ENCODE data around the gene AHCYL2.

Gene AHCYL2

DNA sequence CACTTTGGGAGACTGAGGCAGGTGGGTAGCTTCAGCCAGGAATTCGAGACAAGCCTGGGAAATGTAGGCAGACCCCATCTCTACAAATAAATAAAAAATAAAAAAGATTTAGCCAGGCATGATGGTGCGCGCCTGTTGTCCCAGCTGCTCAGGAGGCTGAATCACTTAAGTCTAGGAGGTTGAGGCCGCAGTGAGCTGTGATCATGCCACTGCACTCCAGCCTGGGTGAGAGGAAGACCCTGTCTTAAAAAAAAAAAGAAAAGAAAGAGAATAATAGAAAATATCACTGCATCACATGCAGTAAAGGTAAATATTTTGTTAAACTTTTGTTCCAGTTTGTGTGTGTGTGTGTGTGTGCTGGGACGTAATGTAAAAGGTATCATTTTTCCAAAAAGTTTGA lies 212.4 kb downstream of the AHCYL2 start:
- H3K27me3 ChIP-seq (ENCODE audit: insufficient read depth, low read length, poor library complexity, severe bottlenecking), result peaks cover 5% of the 10 kb centered on the region
- no peaks in the 10 kb centered on the region for H4K20me1 ChIP-seq (ENCODE audit: insufficient read depth, low read length, poor library complexity, severe bottlenecking)
- peaks cover 23% of the 10 kb centered on the region for H3K4me1 ChIP-seq (ENCODE audit: insufficient read depth, low read length, poor library complexity, severe bottlenecking)
- H2AFZ ChIP-seq (ENCODE audit: low read length), result no peak overlapping the region
- no peaks in the 10 kb centered on the region for H3K79me2 ChIP-seq (ENCODE audit: insufficient read depth, low read length)
- H3K9ac ChIP-seq (ENCODE audit: low read depth, low read length, poor library complexity, severe bottlenecking), result no peak overlapping the region
- no peak overlapping the region for H3K4me2 ChIP-seq (ENCODE audit: low read depth, low read length, poor library complexity, severe bottlenecking)
- H3K36me3 ChIP-seq (ENCODE audit: insufficient read depth, low read length), result no peaks in the 10 kb centered on the region
- no peaks in the 10 kb centered on the region for H3F3A ChIP-seq (ENCODE audit: low read depth)
- H3K9me3 ChIP-seq (ENCODE audit: insufficient read depth, low read depth, low read length), result no peaks in the 10 kb centered on the region
- H3K9me2 ChIP-seq (replicated peaks; ENCODE audit: low read depth, low read length), result no peaks in the 10 kb centered on the region
- H3K4me3 ChIP-seq (ENCODE audit: low read length, poor library complexity, severe bottlenecking), result no peak overlapping the region
- TF ChIP-seq EZH2phosphoT487 (IDR thresholded peaks at IDR 0.05; ENCODE audit: borderline replicate concordance), result no peak
- TF ChIP-seq, protein P1, sequence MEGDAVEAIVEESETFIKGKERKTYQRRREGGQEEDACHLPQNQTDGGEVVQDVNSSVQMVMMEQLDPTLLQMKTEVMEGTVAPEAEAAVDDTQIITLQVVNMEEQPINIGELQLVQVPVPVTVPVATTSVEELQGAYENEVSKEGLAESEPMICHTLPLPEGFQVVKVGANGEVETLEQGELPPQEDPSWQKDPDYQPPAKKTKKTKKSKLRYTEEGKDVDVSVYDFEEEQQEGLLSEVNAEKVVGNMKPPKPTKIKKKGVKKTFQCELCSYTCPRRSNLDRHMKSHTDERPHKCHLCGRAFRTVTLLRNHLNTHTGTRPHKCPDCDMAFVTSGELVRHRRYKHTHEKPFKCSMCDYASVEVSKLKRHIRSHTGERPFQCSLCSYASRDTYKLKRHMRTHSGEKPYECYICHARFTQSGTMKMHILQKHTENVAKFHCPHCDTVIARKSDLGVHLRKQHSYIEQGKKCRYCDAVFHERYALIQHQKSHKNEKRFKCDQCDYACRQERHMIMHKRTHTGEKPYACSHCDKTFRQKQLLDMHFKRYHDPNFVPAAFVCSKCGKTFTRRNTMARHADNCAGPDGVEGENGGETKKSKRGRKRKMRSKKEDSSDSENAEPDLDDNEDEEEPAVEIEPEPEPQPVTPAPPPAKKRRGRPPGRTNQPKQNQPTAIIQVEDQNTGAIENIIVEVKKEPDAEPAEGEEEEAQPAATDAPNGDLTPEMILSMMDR (conservative IDR thresholded peaks at IDR 0.05; ENCODE audit: low read length), result no peak

DNA sequence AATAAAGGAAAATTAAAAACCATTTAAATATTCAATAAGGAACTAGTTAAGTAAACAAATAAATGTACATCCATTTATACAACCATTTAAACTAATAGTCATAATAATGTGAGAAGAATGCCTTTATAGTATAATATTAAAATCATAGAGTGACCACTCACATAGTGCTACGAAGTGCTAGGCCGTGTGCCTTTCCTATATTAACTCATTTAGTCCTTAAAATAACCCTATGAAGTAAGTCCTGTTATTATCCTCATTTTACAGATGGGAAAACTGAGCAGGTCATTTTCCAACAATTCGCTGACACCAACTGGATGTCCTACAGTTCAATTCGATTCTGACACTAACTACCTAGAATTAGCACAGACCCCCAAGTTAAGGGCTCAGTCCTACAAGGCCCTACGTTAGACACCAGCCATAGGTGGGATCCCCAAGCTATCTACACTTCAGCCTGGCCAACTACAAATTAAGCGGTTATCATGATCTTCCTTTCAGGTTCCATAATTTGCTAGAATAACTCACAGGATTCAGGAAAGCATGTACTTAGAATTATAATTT lies 213.5 kb downstream of the AHCYL2 start:
- Histone ChIP-seq H3K4me3 (ENCODE audit: low read length, poor library complexity, severe bottlenecking) (no peak overlapping the region), H3K9ac (ENCODE audit: low read depth, low read length, poor library complexity, severe bottlenecking) (no peak overlapping the region), H3K9me2 (replicated peaks; ENCODE audit: low read depth, low read length) (no peaks in the 10 kb centered on the region), H3K36me3 (ENCODE audit: insufficient read depth, low read length) (no peaks in the 10 kb centered on the region), H3K79me2 (ENCODE audit: insufficient read depth, low read length) (no peaks in the 10 kb centered on the region), H3K27me3 (ENCODE audit: insufficient read depth, low read length, poor library complexity, severe bottlenecking) (peaks cover 5% of the 10 kb centered on the region), H4K20me1 (ENCODE audit: insufficient read depth, low read length, poor library complexity, severe bottlenecking) (no peaks in the 10 kb centered on the region), H3K9me3 (ENCODE audit: insufficient read depth, low read depth, low read length) (no peaks in the 10 kb centered on the region), H2AFZ (ENCODE audit: low read length) (no peak overlapping the region), H3K4me1 (ENCODE audit: insufficient read depth, low read length, poor library complexity, severe bottlenecking) (peaks cover 21% of the 10 kb centered on the region), H3F3A (ENCODE audit: low read depth) (no peaks in the 10 kb centered on the region), H3K4me2 (ENCODE audit: low read depth, low read length, poor library complexity, severe bottlenecking) (no peak overlapping the region)
- TF ChIP-seq, protein P1 (conservative IDR thresholded peaks at IDR 0.05; ENCODE audit: low read length), result no peak
- no peak for TF ChIP-seq EZH2phosphoT487 (IDR thresholded peaks at IDR 0.05; ENCODE audit: borderline replicate concordance)

DNA sequence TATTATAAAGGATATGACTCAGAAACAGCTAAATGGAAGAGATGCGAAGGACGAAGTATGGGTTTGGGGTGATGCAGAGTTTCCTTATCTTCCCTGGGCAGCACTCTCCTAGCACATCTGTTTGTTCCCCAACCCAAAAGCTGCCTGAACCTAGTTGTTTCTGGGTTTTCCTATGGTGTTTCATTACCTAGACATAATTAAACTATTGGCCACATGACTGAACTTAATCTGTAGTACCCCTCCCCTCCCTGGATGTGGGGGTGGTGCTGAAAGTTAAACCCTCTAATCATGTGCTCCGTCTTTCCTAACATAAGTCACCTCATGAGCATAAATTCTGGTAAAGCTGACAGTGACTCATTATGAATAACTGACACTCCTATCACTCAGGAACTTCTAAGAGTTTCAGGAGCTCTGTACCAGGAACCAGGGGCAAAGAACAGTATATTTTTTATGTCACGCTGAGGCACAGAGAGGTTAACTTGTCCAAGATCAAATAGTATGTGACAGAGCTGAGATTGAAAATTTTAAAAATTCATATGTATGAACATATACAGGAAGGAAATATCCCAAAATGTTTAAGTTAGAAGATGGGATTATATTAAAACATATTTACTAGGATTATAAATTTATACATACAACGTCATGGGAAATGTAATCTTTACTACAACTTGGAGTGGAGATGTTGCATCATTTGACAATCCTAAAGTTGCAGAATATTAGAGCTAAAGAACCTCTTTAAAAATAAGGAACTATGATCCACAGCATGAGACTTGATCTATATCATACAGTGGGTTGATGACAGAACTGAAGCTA lies 214.2 kb downstream of the AHCYL2 start:
- no peak overlapping the region for H2AFZ ChIP-seq (ENCODE audit: low read length)
- TF ChIP-seq EZH2phosphoT487 (IDR thresholded peaks at IDR 0.05; ENCODE audit: borderline replicate concordance), result no peak
- TF ChIP-seq, protein P1 (conservative IDR thresholded peaks at IDR 0.05; ENCODE audit: low read length), result no peak
- H3K9me3 ChIP-seq (ENCODE audit: insufficient read depth, low read depth, low read length), result no peaks in the 10 kb centered on the region
- no peaks in the 10 kb centered on the region for H3F3A ChIP-seq (ENCODE audit: low read depth)
- no peaks in the 10 kb centered on the region for H3K79me2 ChIP-seq (ENCODE audit: insufficient read depth, low read length)
- peaks cover 5% of the 10 kb centered on the region for H3K27me3 ChIP-seq (ENCODE audit: insufficient read depth, low read length, poor library complexity, severe bottlenecking)
- H3K4me3 ChIP-seq (ENCODE audit: low read length, poor library complexity, severe bottlenecking), result no peak overlapping the region
- no peaks in the 10 kb centered on the region for H3K36me3 ChIP-seq (ENCODE audit: insufficient read depth, low read length)
- H3K4me1 ChIP-seq (ENCODE audit: insufficient read depth, low read length, poor library complexity, severe bottlenecking), result peaks cover 15% of the 10 kb centered on the region
- H3K9ac ChIP-seq (ENCODE audit: low read depth, low read length, poor library complexity, severe bottlenecking), result no peak overlapping the region
- H3K4me2 ChIP-seq (ENCODE audit: low read depth, low read length, poor library complexity, severe bottlenecking), result no peak overlapping the region
- no peaks in the 10 kb centered on the region for H3K9me2 ChIP-seq (replicated peaks; ENCODE audit: low read depth, low read length)
- no peaks in the 10 kb centered on the region for H4K20me1 ChIP-seq (ENCODE audit: insufficient read depth, low read length, poor library complexity, severe bottlenecking)

Data from Loucy (cell line).